Endodermal cell (in vitro differentiated cells): ENCODE measurements around the gene DGKD. TPM values are rescaled to one million over a fixed set of nuclear protein-coding genes. Genes with fewer than 3 reads are reported as not detected.
A peak's percentile ranks its signal among the peaks of the same experiment; 100 is the strongest.

Experiments
- DNase-seq: peaks from one replicate; pipeline ENCODE4 v3.0.0-alpha.2; 2017
- H3K27ac ChIP-seq: 2 replicates; pipeline ENCODE4 v1.5.1; 2013; ENCODE audit warnings: mild to moderate bottlenecking, low read depth, low read length, moderate library complexity
- H3K27me3 ChIP-seq: 2 replicates; pipeline ENCODE4 v1.6.1; 2013; ENCODE audit warnings: mild to moderate bottlenecking, low read length, moderate library complexity; ENCODE audit not compliant: insufficient read depth, control insufficient read depth, poor library complexity, severe bottlenecking
- H3K36me3 ChIP-seq: 2 replicates; pipeline ENCODE4 v1.7.0; 2013; ENCODE audit warnings: mild to moderate bottlenecking, low read length, moderate library complexity; ENCODE audit not compliant: control insufficient read depth, insufficient read depth
- H3K4me1 ChIP-seq: one replicate; pipeline ENCODE4 v1.7.0; 2013; ENCODE audit warnings: low read length; ENCODE audit not compliant: control insufficient read depth, insufficient read depth
- H3K4me3 ChIP-seq: 2 replicates; pipeline ENCODE4 v1.5.1; 2013; ENCODE audit warnings: mild to moderate bottlenecking, low read length, moderate library complexity
- H3K9ac ChIP-seq: 2 replicates; pipeline ENCODE4 v1.6.1; 2013; ENCODE audit warnings: mild to moderate bottlenecking, low read length, moderate library complexity; ENCODE audit not compliant: poor library complexity, severe bottlenecking; ENCODE audit errors: extremely low read depth
- H3K9me3 ChIP-seq: 2 replicates; pipeline ENCODE4 v1.6.1; 2013; ENCODE audit warnings: mild to moderate bottlenecking, low read length, moderate library complexity; ENCODE audit not compliant: control insufficient read depth
- H3K27ac Mint-ChIP-seq: 2 replicates; pipeline ENCODE4 v1.8.0; 2020; ENCODE audit warnings: mixed read lengths
- H3K27me3 Mint-ChIP-seq: 2 replicates; pipeline ENCODE4 v1.8.0; 2021; ENCODE audit warnings: mild to moderate bottlenecking, mixed read lengths; ENCODE audit not compliant: insufficient read depth
- H3K36me3 Mint-ChIP-seq: 2 replicates; pipeline ENCODE4 v1.8.0; 2020; ENCODE audit warnings: low read depth, mixed read lengths
- H3K4me1 Mint-ChIP-seq: 2 replicates; pipeline ENCODE4 v1.8.0; 2020; ENCODE audit warnings: mixed read lengths
- H3K4me3 Mint-ChIP-seq: 2 replicates; pipeline ENCODE4 v1.8.0; 2020; ENCODE audit warnings: mild to moderate bottlenecking, moderate library complexity, mixed read lengths
- H3K9me3 Mint-ChIP-seq: 2 replicates; pipeline ENCODE4 v1.8.0; 2020; ENCODE audit warnings: mild to moderate bottlenecking, mixed read lengths
- WGBS, 2 experiments: methylation state at CpG; one replicate each; pipeline versions ENCODE4 v1.1.5 to v1.1.7; 2013; ENCODE audit warnings: missing lambda C conversion rate in 2 of 2, mixed read lengths in 1 of 2; ENCODE audit not compliant: insufficient coverage in 1 of 2, insufficient read length in 1 of 2; 5-methylcytosine and 5-hydroxymethylcytosine counted together
- total RNA-seq, 2 donors: library from RNA; stranded (reverse); fragmentation: NEBNext Ultra II Directional in 1 of 2; extraction: Animal tissue kit (Norgen Biotek cat#: 25700) in 1 of 2; gene quantifications; 2 replicates in 1 of 2; 3 replicates in 1 of 2; pipeline ENCODE4 v1.2.1, GENCODE V29; 2021
- TF ChIP-seq, protein P1 (sequence below): fragments of 200-600 bp; sonication (generic); conservative IDR thresholded peaks from 2 replicates; pipeline ENCODE4 v1.5.0; 2021; ENCODE audit warnings: antibody characterized with exemption, mild to moderate bottlenecking

The DGKD gene
- total RNA-seq, 2 donors from 2014 or later = 39.2 to 46.9 TPM

GRCh38 chr2:233442028-233442310, 87.7 kb downstream of the DGKD start:
- Histone ChIP-seq H3K4me3 (no peak overlapping the region), H3K27me3 (no peaks in the 10 kb centered on the region), H3K9ac (no peak overlapping the region), H3K27ac (no peak overlapping the region), H3K9me3 (no peaks in the 10 kb centered on the region), H3K4me1 (no peaks in the 10 kb centered on the region), H3K36me3 (peaks cover 7% of the 10 kb centered on the region)
- H3K36me3 Mint-ChIP-seq = peaks cover 28% of the 10 kb centered on the region
- 80 to 92% methylated on average over 1 to 4 of the region's 4 CpGs for WGBS, 2 experiments
- no peak overlapping the region for H3K27ac Mint-ChIP-seq
- no peak overlapping the region for H3K4me3 Mint-ChIP-seq
- TF ChIP-seq, protein P1, sequence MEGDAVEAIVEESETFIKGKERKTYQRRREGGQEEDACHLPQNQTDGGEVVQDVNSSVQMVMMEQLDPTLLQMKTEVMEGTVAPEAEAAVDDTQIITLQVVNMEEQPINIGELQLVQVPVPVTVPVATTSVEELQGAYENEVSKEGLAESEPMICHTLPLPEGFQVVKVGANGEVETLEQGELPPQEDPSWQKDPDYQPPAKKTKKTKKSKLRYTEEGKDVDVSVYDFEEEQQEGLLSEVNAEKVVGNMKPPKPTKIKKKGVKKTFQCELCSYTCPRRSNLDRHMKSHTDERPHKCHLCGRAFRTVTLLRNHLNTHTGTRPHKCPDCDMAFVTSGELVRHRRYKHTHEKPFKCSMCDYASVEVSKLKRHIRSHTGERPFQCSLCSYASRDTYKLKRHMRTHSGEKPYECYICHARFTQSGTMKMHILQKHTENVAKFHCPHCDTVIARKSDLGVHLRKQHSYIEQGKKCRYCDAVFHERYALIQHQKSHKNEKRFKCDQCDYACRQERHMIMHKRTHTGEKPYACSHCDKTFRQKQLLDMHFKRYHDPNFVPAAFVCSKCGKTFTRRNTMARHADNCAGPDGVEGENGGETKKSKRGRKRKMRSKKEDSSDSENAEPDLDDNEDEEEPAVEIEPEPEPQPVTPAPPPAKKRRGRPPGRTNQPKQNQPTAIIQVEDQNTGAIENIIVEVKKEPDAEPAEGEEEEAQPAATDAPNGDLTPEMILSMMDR = no peak
- H3K4me1 Mint-ChIP-seq = no peaks in the 10 kb centered on the region
- peak; percentile 32 for DNase-seq
- no peaks in the 10 kb centered on the region for H3K27me3 Mint-ChIP-seq
- H3K9me3 Mint-ChIP-seq = no peaks in the 10 kb centered on the region

DNA sequence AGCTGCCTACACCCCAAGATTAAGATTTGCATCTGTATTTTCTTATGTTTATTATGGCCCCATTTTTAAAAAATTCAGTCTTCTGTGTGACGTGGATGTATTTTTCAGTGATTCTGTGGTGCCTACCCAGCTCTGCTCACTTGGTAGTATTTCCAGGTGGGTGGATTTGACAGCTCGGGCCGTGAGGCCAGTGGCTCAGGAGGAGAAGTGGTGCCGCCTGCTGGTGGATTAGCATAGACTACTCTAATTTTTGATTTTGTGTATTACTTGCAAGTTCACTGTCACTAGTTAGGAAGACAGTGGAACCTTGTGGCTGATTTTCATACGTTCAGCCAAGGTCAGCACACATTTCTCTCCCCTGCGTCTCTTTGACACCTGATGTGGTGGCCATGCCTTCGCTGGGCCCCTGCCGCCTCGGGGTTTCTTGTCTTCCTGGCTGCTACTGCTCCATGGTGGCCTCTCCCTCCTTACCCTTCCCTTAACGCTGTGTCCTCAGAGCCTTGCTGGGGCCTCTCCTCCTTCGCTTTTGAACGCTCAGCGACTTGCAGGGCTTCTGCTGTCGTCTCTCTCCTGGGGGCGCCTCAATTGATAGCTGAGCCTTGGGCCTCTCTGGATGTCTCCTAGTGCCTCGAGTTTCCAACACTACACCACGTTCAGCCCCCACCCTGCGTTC, 89.4 kb downstream of the DGKD start:
- no peak overlapping the region for H3K27ac Mint-ChIP-seq
- no peaks in the 10 kb centered on the region for H3K27me3 Mint-ChIP-seq
- peaks cover 33% of the 10 kb centered on the region for H3K36me3 Mint-ChIP-seq
- no peak overlapping the region for H3K27ac ChIP-seq
- no peaks in the 10 kb centered on the region for H3K9me3 Mint-ChIP-seq
- TF ChIP-seq, protein P1 = peak; percentile 94
- 70 to 82% methylated on average over 15 to 18 of the region's 18 CpGs for WGBS, 2 experiments
- H3K27me3 ChIP-seq = no peaks in the 10 kb centered on the region
- peaks cover 7% of the 10 kb centered on the region for H3K36me3 ChIP-seq
- H3K9ac ChIP-seq = no peak overlapping the region
- H3K4me1 Mint-ChIP-seq = no peaks in the 10 kb centered on the region
- DNase-seq = peak; percentile 90
- H3K4me3 ChIP-seq = no peak overlapping the region
- no peak overlapping the region for H3K4me3 Mint-ChIP-seq
- no peaks in the 10 kb centered on the region for H3K4me1 ChIP-seq
- no peaks in the 10 kb centered on the region for H3K9me3 ChIP-seq

DNA sequence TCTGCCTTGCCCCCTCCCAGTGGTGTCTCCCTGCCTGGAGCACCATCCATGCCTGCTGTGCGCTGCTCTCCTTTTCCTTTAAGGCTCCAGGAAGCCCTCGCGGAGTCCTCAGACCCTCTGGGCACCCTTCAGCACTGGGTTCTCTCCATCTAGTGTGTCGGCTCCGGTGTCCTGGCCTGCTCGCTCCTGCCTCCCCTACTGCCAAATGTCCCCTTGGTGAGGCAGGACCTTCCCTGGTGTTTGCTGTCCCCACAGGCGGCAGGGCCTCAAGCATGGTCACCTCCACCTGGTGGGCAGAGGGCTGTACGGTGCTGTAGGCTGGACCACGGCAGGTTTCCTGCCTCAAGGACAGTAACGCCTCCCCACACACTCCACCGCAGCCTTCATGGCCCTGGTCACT, 90.2 kb downstream of the DGKD start:
- Mint-ChIP-seq H3K27ac (no peak overlapping the region), H3K9me3 (no peaks in the 10 kb centered on the region), H3K4me1 (peaks cover 4% of the 10 kb centered on the region), H3K4me3 (no peak overlapping the region), H3K27me3 (no peaks in the 10 kb centered on the region), H3K36me3 (peaks cover 36% of the 10 kb centered on the region)
- H3K36me3 ChIP-seq = peaks cover 7% of the 10 kb centered on the region
- H3K4me3 ChIP-seq = no peak overlapping the region
- no peaks in the 10 kb centered on the region for H3K27me3 ChIP-seq
- H3K4me1 ChIP-seq = no peaks in the 10 kb centered on the region
- H3K9ac ChIP-seq = no peak overlapping the region
- TF ChIP-seq, protein P1 = no peak
- no peak for DNase-seq
- no peak overlapping the region for H3K27ac ChIP-seq
- no peaks in the 10 kb centered on the region for H3K9me3 ChIP-seq
- WGBS, 2 experiments = 94 to 100% methylated on average over 7 to 11 of the region's 11 CpGs
